ENCODE results near the gene HAO1.

Gene HAO1

GRCh38 chr20:7974785-7975435 is 34.7 kb upstream of the HAO1 start:
- no peak overlapping the region for H3K4me3 ChIP-seq (ENCODE audit: low read depth, low read length)
- no peak overlapping the region for H4K12ac ChIP-seq (ENCODE audit: low read depth, low read length)
- no peak overlapping the region for H3K23ac ChIP-seq (ENCODE audit: low read length)
- no peaks in the 10 kb centered on the region for H3K27me3 ChIP-seq (ENCODE audit: insufficient read depth, low read length)
- H3K4me1 ChIP-seq (ENCODE audit: control insufficient read depth in 1 of 2, insufficient read depth in 2 of 2, low read length in 2 of 2): no peaks in the 10 kb centered on the region
- H3K14ac ChIP-seq (ENCODE audit: low read length): no peak overlapping the region
- no peak overlapping the region for H3K18ac ChIP-seq (ENCODE audit: low read length)
- H3K9ac ChIP-seq (ENCODE audit: low read length): no peak overlapping the region
- H3K4ac ChIP-seq (ENCODE audit: low read depth, low read length): no peak overlapping the region
- DNase-seq: no peak
- H4K91ac ChIP-seq (ENCODE audit: low read depth, low read length): no peak overlapping the region
- no peak overlapping the region for H2BK120ac ChIP-seq (ENCODE audit: insufficient read depth, low read length, poor library complexity)
- H3K9me3 ChIP-seq (ENCODE audit: insufficient read depth, low read depth, low read length): peaks cover 1% of the 10 kb centered on the region
- H2AFZ ChIP-seq (ENCODE audit: insufficient read depth, low read length, poor library complexity): no peak overlapping the region
- no CpG with 5 or more reads among the region's 4 CpGs for WGBS (ENCODE audit: extremely low coverage, insufficient coverage, insufficient read length)
- no peak overlapping the region for H3K4me2 ChIP-seq (ENCODE audit: low read length)
- no peak overlapping the region for H2BK12ac ChIP-seq (ENCODE audit: low read length)
- no peaks in the 10 kb centered on the region for H3K79me1 ChIP-seq (ENCODE audit: low read length)
- no peak overlapping the region for H2AK5ac ChIP-seq (ENCODE audit: low read length)
- no peak overlapping the region for H3K27ac ChIP-seq (ENCODE audit: low read depth, low read length)
- H4K8ac ChIP-seq (ENCODE audit: low read depth, low read length): no peak overlapping the region
- no peak overlapping the region for H2BK5ac ChIP-seq (ENCODE audit: low read depth, low read length, poor library complexity)
- H3K79me2 ChIP-seq (ENCODE audit: control insufficient read depth, insufficient read depth, low read length, poor library complexity): no peaks in the 10 kb centered on the region
- no peaks in the 10 kb centered on the region for H3K36me3 ChIP-seq (ENCODE audit: control insufficient read depth in 1 of 2, insufficient read depth in 2 of 2, low read length in 2 of 2)

DNA sequence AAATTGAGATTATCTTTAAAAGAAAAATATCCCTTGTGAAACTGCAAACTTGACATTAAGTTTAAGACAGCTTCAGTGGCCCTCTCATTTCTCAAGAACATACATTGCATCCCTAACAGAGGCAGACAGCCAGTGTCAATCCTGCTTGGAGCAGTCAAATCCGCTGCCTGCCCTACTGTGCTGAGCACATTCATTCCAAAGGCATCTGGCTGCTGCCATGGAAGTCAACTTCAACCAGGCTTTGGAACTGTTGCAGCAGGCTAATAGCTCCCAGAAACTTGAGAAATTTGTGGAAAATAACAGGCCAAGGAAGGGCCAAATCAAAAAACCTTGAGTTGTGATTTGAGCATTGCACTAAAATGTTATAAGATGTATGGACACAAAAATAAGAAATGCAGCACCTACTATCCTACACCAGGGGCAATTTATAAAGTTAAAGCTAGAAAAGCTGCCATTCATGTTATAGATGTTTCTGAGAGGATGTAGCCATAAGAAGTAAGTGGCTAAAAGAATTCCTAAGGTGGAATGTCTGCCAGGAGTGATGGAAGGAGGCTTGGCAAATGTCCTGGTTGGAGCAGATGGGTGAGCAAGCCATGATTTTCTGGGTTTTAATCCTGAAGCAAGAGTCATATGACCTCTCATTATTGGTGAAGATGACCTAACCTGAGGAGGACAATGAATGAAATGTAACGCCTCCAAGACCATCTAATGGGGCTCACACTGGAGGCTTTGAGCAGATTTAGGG is 31.4 kb upstream of the HAO1 start:
- H3K4ac ChIP-seq (ENCODE audit: low read depth, low read length): no peak overlapping the region
- no peak overlapping the region for H2AK5ac ChIP-seq (ENCODE audit: low read length)
- H2BK120ac ChIP-seq (ENCODE audit: insufficient read depth, low read length, poor library complexity): no peak overlapping the region
- no peaks in the 10 kb centered on the region for H3K27me3 ChIP-seq (ENCODE audit: insufficient read depth, low read length)
- no peak overlapping the region for H3K18ac ChIP-seq (ENCODE audit: low read length)
- no peak overlapping the region for H3K4me2 ChIP-seq (ENCODE audit: low read length)
- H2BK5ac ChIP-seq (ENCODE audit: low read depth, low read length, poor library complexity): no peak overlapping the region
- no peak for DNase-seq
- no peak overlapping the region for H3K27ac ChIP-seq (ENCODE audit: low read depth, low read length)
- H3K79me2 ChIP-seq (ENCODE audit: control insufficient read depth, insufficient read depth, low read length, poor library complexity): no peaks in the 10 kb centered on the region
- H3K4me3 ChIP-seq (ENCODE audit: low read depth, low read length): no peak overlapping the region
- H2BK12ac ChIP-seq (ENCODE audit: low read length): no peak overlapping the region
- H4K12ac ChIP-seq (ENCODE audit: low read depth, low read length): no peak overlapping the region
- no peaks in the 10 kb centered on the region for H3K36me3 ChIP-seq (ENCODE audit: control insufficient read depth in 1 of 2, insufficient read depth in 2 of 2, low read length in 2 of 2)
- no peak overlapping the region for H4K91ac ChIP-seq (ENCODE audit: low read depth, low read length)
- peaks cover 1% of the 10 kb centered on the region for H3K9me3 ChIP-seq (ENCODE audit: insufficient read depth, low read depth, low read length)
- no peak overlapping the region for H3K9ac ChIP-seq (ENCODE audit: low read length)
- H2AFZ ChIP-seq (ENCODE audit: insufficient read depth, low read length, poor library complexity): no peak overlapping the region
- H3K14ac ChIP-seq (ENCODE audit: low read length): no peak overlapping the region
- no peak overlapping the region for H4K8ac ChIP-seq (ENCODE audit: low read depth, low read length)
- no peaks in the 10 kb centered on the region for H3K79me1 ChIP-seq (ENCODE audit: low read length)
- no peak overlapping the region for H3K23ac ChIP-seq (ENCODE audit: low read length)
- H3K4me1 ChIP-seq (ENCODE audit: control insufficient read depth in 1 of 2, insufficient read depth in 2 of 2, low read length in 2 of 2): no peaks in the 10 kb centered on the region
- no CpG with 5 or more reads among the region's 2 CpGs for WGBS (ENCODE audit: extremely low coverage, insufficient coverage, insufficient read length)

DNA sequence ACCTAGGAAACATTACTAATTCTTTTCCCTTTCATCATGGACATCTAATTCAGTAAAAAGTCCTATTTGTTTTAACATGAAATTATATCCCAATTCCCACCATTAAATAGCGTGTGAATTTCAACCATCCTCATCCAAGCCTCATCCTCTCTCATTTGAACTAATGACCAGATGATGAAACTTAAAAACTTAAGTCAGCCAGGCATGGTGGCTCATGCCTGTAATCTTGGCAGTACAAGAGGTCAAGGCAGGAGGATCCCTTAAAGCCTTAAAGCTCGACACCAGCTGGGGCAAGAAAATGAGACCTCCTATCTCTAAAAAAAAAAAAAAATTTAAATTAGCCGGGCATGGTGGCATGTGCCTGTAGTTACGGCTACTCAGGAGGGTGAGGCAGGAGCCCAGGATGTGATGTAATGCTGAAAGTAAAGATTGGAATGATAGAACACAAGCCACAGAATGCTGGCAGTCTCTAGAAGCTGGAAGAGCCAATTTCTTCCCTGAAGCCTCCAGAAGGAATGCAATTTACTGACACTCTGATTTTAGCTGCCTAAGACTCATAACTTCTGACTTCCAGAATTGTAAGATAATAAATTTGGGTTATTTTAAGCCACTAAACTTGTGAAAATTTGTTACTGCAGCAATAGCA is 27.1 kb upstream of the HAO1 start:
- Histone ChIP-seq H2AK5ac (ENCODE audit: low read length) (no peak overlapping the region), H4K12ac (ENCODE audit: low read depth, low read length) (no peak overlapping the region), H2BK120ac (ENCODE audit: insufficient read depth, low read length, poor library complexity) (no peak overlapping the region), H3K23ac (ENCODE audit: low read length) (no peak overlapping the region), H3K4me3 (ENCODE audit: low read depth, low read length) (no peak overlapping the region), H3K4me2 (ENCODE audit: low read length) (no peak overlapping the region), H3K4ac (ENCODE audit: low read depth, low read length) (no peak overlapping the region), H3K27me3 (ENCODE audit: insufficient read depth, low read length) (no peaks in the 10 kb centered on the region), H3K4me1 (ENCODE audit: control insufficient read depth in 1 of 2, insufficient read depth in 2 of 2, low read length in 2 of 2) (no peaks in the 10 kb centered on the region), H3K9me3 (ENCODE audit: insufficient read depth, low read depth, low read length) (no peaks in the 10 kb centered on the region), H3K79me1 (ENCODE audit: low read length) (no peaks in the 10 kb centered on the region), H4K91ac (ENCODE audit: low read depth, low read length) (no peak overlapping the region), H2BK12ac (ENCODE audit: low read length) (no peak overlapping the region), H2AFZ (ENCODE audit: insufficient read depth, low read length, poor library complexity) (no peak overlapping the region), H3K9ac (ENCODE audit: low read length) (no peak overlapping the region), H3K14ac (ENCODE audit: low read length) (no peak overlapping the region), H3K18ac (ENCODE audit: low read length) (no peak overlapping the region), H3K79me2 (ENCODE audit: control insufficient read depth, insufficient read depth, low read length, poor library complexity) (no peaks in the 10 kb centered on the region), H3K36me3 (ENCODE audit: control insufficient read depth in 1 of 2, insufficient read depth in 2 of 2, low read length in 2 of 2) (no peaks in the 10 kb centered on the region), H4K8ac (ENCODE audit: low read depth, low read length) (no peak overlapping the region), H2BK5ac (ENCODE audit: low read depth, low read length, poor library complexity) (no peak overlapping the region), H3K27ac (ENCODE audit: low read depth, low read length) (no peak overlapping the region)
- DNase-seq: peak; percentile 54 to 61
- no CpG with 5 or more reads among the region's 4 CpGs for WGBS (ENCODE audit: extremely low coverage, insufficient coverage, insufficient read length)

GRCh38 chr20:7966176-7966575 is 25.9 kb upstream of the HAO1 start:
- Histone ChIP-seq H3K9ac (ENCODE audit: low read length) (no peak overlapping the region), H3K9me3 (ENCODE audit: insufficient read depth, low read depth, low read length) (no peaks in the 10 kb centered on the region), H3K4me3 (ENCODE audit: low read depth, low read length) (no peak overlapping the region), H3K14ac (ENCODE audit: low read length) (no peak overlapping the region), H2AK5ac (ENCODE audit: low read length) (no peak overlapping the region), H3K4me2 (ENCODE audit: low read length) (no peak overlapping the region), H3K4ac (ENCODE audit: low read depth, low read length) (no peak overlapping the region), H3K18ac (ENCODE audit: low read length) (no peak overlapping the region), H3K23ac (ENCODE audit: low read length) (no peak overlapping the region), H3K79me1 (ENCODE audit: low read length) (no peaks in the 10 kb centered on the region), H2BK12ac (ENCODE audit: low read length) (no peak overlapping the region), H2BK5ac (ENCODE audit: low read depth, low read length, poor library complexity) (no peak overlapping the region), H3K4me1 (ENCODE audit: control insufficient read depth in 1 of 2, insufficient read depth in 2 of 2, low read length in 2 of 2) (no peaks in the 10 kb centered on the region), H2BK120ac (ENCODE audit: insufficient read depth, low read length, poor library complexity) (no peak overlapping the region), H4K8ac (ENCODE audit: low read depth, low read length) (no peak overlapping the region), H3K27me3 (ENCODE audit: insufficient read depth, low read length) (no peaks in the 10 kb centered on the region), H2AFZ (ENCODE audit: insufficient read depth, low read length, poor library complexity) (no peak overlapping the region), H4K91ac (ENCODE audit: low read depth, low read length) (no peak overlapping the region), H4K12ac (ENCODE audit: low read depth, low read length) (no peak overlapping the region), H3K79me2 (ENCODE audit: control insufficient read depth, insufficient read depth, low read length, poor library complexity) (no peaks in the 10 kb centered on the region), H3K36me3 (ENCODE audit: control insufficient read depth in 1 of 2, insufficient read depth in 2 of 2, low read length in 2 of 2) (no peaks in the 10 kb centered on the region), H3K27ac (ENCODE audit: low read depth, low read length) (no peak overlapping the region)
- DNase-seq: no peak
- WGBS (ENCODE audit: extremely low coverage, insufficient coverage, insufficient read length): no CpG with 5 or more reads among the region's 3 CpGs

Data from trophoblast cell (in vitro differentiated cells and primary cell).